Glomerular endothelial cell (primary cell): ENCODE measurements around the gene RADIL. TPM values are rescaled to one million over a fixed set of nuclear protein-coding genes. Genes with fewer than 3 reads are reported as not detected.

Experiments used
- DNase-seq: peaks from one replicate; pipeline ENCODE4 v3.0.0-alpha.2; 2011; ENCODE audit warnings: low read depth, low spot score; ENCODE audit errors: extremely low read depth
- total RNA-seq: library from RNA; depleted of rRNA; stranded (reverse); fragments of >200 nt; gene quantifications from 2 replicates; pipeline ENCODE4 v1.2.3, GENCODE V29; 2015

The RADIL gene
- total RNA-seq, 1 donor from 2014 or later, result 3.4 TPM

GRCh38 chr7:4832711-4833110, 50.8 kb downstream of the RADIL start:
- DNase-seq, result no peak

GRCh38 chr7:4831723-4832495, 51.6 kb downstream of the RADIL start:
- no peak for DNase-seq

DNA sequence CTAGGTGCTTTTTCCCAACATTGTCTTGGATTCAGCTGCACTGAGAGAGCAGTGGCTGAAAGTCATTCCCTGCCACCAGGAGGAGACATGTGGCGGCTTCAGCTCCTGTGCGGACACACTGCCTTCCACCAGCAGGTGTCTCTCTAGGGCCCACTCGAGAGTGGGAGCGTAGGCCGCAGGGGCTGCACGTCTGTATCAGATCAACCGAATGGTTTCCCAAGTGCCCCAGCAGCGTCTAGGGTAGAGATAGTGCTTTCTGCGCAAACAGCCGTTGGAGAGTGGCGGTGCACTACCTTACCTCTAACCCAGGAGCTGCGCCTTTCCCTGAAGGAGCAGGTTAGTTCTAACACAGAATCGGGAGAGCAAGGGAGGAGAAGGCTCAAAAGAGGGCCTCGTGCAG, 53.3 kb downstream of the RADIL start:
- DNase-seq, result peak; percentile 25

DNA sequence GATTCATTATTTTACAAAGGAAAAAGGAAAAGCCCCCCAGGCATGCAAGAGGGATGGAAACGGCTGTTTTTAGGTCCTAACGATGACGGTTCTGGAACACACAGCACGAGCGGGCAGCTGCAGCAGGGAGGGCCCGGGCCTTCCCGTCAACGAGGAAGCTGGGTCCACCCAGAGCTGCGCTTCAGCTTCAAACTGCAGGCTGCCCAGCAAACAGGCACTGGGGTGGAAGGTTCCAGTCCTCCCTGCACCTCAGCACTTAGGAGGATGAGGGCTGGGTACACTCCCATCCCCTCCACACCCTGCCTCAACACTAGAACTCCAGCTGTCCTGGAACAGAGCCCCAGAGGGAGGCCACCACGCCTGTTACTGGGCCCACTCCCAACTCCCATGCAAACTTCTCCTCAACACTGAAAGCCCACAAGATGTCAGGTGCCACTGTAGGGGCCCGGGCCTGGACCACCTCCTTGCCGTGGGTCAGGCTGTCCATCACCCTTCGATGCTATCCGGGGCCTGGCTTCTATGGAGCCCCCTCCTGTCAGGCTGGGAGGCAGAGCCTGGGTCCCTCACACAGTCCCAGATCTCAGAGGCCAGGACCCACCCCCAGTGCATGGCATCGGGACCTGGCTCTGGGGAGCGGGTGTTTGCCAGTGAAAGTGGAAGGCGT, 54.7 kb downstream of the RADIL start:
- no peak for DNase-seq

GRCh38 chr7:4825081-4825480, 58.4 kb downstream of the RADIL start:
- no peak for DNase-seq

- DNase-seq, result no peak
These were observed 59.3 kb downstream of the RADIL start for GRCh38 chr7:4824120-4824775.

GRCh38 chr7:4823441-4824119, 59.9 kb downstream of the RADIL start:
- DNase-seq, result no peak

- DNase-seq, result no peak
These were observed 60.8 kb downstream of the RADIL start for GRCh38 chr7:4822677-4823076.

DNA sequence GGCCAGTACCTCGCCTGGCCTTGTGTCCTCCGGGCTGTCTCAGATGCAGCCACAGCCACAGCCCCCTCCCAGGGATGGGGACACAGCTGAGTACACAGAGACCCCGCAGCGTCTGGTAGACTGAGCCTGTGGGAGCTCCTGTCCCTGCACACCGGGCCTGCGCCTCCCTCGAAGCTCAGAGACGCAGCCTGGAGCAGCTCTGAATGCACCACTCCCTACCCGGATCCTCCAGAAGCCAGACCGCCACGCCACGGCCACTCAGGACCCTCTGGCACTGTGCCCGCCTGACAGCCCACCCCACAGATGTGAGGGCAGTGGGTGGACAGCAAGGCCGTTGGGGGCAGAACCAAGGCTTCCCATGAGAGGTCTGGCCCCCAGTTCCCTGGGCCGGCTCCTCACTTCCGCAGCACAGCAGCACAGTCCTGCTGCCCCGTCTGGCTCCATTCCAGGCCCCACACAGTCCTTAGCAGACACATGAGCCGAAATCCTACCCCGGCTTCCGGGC, 62.5 kb downstream of the RADIL start:
- no peak for DNase-seq

DNA sequence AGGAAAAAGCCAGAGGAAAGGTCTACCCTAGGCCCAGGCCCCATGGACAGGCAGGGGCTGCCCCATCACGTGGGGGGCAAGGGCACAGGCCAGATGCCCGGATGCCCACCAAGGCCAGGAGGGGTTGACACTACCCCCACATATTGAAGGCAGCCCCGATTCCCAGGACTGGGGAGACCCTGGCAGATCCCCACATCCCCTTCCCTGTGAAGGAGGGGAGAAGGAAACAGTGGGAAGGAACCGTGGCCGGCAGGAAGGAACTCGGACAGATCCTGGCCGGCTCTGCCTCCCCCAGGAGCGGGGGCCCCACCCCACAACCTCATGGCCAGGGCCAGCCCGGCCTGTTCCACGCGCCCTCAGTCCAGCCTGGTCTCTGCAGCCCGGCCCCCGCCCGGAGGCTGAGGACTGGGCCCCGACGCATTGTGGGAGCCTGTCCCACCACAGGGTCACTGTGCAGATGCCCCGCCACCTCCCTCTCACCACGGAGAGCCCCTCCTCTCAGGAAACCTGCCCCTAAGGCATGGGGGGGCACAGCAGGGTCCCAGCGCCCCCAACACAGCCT, 63.0 kb downstream of the RADIL start:
- no peak for DNase-seq

- DNase-seq, result no peak
These were observed 63.7 kb downstream of the RADIL start for GRCh38 chr7:4819560-4820404.

DNA sequence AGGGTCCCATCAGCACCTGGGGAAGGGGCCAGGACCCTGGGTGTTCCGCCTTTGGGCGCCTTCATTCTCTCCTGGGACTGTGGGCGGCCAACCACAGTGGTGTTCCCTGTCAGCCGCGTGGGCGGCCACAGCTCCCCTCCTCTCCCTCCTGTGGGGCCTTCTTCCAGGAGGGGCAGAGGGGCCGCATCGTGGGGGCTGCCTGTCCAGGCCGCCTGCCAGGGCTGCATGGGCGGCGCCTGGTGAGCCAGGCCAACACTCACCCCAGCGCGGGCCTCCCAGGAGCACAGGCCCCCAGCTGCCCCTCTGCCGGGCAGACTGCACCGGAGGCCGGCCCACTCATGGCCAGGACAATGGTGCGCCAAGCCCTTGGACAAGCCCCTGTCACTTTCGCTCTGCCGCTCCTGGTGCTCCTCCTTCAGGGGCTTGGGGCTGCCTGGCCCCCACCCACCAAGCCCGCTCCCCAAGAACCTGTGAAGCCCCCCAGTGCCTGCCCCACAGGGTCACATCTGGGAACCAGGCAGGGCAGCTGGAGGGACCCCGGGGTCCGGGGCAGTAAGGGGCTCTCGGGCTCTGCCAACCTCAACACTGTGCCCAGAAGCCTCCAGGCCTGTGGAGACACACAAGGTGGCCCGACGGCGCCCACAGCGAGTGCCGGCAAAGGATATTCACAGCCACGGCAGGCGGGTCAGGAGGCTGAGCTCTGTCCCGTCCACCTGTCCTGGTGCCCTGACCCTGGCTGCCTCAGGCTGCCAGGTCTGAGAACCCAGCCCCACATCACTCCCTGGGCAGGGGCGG, 65.3 kb downstream of the RADIL start:
- DNase-seq, result no peak

DNA sequence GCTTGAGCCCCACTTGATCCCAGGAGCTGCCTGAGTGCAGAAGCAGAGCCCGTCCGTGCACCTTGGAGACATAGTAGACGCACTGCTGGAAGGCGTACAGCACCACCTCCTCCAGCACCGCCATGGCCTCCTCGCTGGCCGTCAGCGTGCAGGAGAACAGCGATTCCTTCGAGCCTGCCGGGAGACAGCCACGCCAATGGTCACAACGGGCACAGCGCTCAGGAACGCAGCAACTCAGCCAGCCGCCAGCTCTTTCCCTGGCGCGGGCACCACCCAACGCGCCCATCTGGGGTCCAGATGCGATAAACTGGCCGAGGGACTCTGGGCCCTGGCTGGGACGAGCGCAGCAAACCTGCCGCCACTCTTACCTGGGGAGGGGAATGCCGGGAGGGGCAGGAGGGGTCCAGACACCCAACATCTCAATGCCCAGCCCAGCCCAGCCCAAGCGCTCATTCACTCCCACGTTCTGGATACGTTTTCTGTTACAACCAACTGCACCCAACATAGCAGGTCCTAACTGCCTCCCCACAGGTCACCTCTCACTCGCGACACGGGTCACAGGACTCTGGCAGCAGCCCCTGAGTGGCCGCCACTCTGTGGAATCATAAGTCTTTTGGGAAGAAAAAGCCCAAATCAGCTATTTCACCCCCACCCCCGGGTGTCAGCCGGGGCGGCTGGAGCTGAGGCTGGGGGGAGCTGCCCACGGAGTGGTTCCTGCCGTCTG, 66.2 kb downstream of the RADIL start:
- no peak for DNase-seq

DNA sequence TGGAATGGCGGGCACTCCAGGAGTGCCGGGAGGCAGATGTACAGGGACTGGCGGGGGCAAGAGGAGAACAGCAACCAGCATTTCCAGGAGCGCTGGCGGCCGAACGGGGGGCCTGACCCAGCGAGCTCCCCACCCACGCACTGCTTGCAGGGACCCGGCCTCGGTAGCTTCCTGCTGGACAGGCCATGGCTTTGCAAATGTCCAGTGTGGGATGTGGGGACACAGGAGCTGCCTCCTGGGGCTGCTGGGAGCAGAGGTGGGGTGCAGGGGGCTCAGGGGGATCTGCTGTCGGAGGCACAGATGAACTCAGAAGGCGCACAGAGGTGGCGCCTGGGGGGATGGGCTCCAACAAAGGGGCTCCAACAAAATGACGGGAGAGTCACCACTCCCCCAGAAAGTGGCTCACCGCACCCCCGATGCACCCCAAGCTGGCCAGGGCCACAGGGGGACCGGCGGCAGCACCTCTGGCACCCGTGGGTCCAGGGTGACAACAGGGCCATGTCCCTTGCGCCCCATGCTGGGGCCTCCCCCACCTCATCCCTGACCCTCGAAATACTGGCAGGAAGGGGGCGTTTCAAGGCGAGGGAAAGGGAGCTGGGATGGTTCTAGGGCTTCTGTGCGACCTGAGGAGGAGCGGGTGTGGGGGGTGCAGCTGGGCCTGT, 67.0 kb downstream of the RADIL start:
- no peak for DNase-seq

DNA sequence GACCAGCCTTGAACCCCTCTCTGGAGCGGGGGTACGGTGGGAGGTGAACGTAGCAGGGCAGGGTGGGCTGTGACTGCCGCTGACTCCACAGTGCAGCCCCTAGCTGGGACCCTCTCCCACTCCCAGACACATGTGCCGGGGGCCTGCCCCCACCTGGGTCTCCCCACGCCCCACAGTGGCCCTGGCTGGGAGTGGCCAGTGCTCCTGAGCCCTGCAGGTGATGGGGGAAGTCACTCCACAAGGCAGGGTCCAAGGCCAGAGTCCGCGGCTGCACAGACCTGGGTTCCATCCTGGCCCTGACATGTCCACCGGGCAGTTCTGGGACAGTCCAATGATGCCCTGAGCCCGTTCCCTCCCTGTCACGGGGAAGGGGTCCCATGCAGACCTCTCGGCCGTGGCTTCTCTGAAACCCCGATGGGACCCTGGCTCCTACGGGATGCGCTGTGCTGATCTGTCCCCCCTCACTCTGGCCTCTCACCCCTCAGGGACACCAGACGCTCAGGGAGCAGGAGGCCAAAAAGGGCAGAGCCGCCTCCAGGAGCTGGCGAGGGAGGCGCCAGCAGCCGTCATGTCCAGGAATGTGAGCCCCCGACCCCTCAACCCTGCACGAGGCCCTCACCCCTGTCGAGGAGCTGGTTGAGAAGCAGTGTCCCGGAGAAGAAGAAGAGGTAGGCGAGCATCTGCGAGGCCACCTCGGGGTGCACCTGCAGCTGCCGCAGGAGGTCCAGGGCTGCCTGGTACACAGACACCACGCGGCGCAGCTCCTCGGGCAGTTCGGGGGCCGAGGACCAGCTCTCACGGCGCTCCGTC, 67.7 kb downstream of the RADIL start:
- no peak for DNase-seq

DNA sequence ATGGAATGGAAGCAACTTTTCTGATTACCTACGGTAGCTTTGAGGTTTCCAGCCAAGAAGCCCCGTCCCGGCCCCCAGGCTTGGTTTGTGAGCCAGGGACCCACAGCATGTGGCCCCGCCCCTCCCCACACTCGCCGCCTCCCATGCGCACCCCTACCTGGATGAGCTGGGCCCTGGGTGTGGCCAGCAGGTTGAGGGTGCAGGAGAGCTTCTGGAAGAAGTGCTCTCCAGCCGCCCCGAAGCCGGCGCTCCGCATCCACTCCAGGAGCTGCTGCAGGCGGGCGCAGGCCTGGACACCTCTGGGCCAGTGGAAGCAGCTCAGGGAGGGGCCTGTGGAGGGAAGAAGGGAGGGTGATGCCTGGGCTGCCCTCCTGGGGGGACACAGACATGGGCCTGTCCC, 68.4 kb downstream of the RADIL start:
- no peak for DNase-seq

DNA sequence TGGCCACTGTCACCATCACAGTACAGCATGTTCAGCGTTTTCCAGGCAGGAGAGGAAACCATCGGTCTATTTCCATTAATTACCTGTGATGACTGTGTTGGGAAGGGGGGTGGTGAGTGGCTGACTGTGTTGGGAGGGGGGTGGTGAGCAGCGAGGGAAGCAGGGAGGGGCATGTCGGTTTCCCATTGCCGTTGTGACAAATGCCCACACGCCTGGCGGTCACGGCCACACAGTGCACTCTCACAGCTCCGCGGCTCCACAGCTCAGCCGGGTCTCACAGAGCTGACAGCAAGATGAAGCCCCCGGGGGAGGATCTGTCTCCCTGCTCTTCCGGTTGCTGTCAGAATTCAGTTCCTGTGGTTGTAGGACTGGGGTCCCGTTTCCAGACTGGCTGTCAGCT, 69.1 kb downstream of the RADIL start:
- no peak for DNase-seq
